HG02981 (cell line): ENCODE measurements around the gene CAD.
"Not testable (repeated sequence)": the region's sequence is repeated elsewhere in the genome, so short reads cannot be mapped to it uniquely, and the experiment has no call there.

Experiments used
- ATAC-seq: cut with Tn5 transposase; IDR thresholded peaks from one replicate; pipeline ENCODE4 v1.9.1; 2021; ENCODE audit warnings: mild to moderate bottlenecking, moderate library complexity; ENCODE audit not compliant: unreplicated experiment

Gene CAD

DNA sequence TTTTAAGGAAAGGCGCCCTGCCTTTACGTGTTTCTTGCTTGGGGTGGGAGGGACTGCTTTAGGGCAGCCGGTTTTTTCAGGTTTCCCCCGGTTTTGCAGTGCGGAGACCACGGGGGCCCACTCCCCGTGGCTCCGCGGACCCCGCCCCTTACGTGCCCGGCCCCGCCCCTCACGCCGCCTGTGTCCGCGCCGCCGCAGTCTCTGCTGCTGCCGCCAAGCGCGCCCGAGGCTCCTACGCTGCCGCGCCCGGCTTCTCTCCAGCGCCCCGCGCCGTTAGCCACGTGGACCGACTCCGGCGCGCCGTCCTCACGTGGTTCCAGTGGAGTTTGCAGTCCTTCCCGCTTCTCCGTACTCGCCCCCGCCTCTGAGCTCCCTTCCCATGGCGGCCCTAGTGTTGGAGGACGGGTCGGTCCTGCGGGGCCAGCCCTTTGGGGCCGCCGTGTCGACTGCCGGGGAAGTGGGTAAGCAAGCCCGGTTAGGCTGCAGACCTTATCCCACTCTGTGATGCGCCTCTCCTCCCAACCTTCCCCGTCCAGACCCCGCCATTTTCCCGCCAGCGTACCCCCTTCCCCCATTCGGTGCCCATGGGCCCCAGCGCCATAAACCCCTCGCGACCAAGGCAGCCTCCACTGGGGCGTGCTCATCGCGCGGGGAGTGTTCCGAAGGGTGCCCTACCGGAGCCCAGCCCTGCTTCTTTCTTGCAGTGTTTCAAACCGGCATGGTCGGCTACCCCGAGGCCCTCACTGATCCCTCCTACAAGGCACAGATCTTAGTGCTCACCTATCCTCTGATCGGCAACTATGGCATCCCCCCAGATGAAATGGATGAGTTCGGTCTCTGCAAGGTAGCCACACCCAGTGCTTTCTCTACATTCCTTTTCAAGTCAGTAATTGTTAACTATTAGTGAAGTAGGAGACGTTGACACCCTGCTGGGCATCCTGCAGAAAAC, at the start of gene CAD:
Gene CAD, plus strand, starts transcription at position 197 of the 949 bp plus-strand sequence. Its CDS starts 183 bp downstream, at position 380.
- peak; percentile 79 for ATAC-seq

DNA sequence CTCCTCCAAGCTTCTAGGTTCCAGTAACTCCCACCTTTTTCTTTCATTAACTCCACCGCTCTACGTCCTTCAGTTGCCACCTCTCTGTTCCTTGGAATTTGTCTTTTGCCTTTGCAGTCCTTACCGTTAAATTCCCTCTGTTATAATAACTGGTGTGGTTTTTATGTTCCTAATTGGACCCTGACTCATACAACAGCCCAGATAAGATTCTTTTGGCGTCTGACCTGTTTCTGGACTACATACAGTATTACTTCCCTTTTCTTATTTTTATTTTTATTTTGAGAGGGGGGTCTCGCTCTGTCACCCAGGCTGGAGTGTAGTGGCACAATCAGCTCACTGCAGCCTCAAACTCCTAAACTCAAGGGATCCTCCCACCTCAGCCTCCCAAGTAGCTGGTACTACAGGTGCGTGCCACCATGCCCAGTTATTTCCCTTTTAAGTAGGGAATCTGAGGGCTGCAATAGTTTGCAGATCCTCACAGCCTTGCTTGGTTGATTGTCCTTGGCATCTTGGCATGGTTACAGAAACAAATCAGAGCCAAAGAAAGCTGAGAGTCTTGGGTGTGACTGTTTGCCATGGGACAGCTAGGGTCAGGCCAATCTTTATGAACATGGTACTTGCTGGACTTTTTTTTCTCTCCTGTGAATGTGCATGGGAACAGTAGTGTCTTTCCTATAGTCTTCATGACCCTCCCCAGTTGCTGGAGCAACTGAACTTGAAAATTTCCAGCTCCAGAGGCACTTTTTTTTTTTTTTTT, 46.4 kb upstream of the CAD start:
- no peak for ATAC-seq

DNA sequence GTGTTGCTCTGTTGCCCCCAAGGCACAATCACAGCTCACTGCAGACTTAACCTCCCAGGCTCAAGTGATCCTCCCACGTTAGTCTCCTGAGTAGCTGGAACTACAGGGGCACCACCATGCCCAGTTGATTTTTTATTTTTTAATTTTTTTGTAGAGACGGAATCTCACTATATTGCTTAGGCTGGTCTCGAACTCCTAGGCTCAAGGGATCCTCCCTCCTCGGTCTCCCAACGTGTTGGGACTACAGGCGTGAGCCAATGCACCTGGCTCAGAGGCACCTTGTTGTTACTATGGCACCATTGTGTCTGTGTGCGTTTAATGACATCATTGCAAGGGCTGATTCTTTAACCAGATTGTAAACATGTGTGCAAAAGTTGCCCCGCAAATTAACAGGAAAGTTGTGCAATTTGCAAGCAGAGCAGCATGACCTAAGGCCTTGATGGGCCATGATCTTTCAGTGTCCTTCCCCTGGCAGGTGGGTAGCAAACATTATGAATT, 45.8 kb upstream of the CAD start:
- ATAC-seq, result no peak

DNA sequence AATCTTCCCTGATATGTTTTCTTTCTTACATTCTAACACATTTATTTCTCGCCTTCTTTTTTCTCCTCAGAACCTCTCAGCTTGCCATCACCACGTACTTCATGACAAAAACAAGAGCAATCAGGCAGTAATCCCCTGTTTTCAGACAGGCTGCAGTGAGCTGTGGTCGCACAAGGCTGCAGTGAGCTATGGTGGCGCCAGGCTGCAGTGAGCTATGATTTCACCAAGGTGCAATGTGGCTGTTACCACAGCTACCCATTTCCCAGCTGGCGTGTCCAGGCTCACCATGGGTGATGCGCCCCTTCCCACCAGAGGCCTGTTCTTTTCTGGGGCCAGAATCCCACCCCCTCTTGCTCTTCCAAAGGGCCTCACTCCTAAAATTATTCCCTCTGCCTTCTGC, 42.5 kb upstream of the CAD start:
- no peak for ATAC-seq

DNA sequence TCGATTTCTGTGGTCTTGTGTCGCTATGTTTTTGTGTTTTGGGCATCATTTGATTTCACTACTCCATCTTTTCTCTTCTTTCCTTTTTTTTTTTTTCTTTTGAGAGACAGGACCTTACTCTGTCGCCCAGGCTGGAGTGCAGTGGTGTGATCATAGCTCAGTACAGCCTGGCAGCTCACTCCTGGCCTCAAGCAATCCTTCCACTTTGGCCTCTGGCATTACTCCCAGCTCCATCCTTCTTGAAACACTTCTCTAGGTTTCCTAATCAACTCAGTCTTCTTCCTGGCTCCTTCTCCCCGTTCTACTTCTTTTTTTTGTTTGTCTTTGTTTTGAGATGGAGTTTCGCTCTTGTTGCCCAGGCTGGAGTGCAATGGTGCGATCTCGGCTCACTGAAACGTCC, 41.8 kb upstream of the CAD start:
- ATAC-seq, result no peak

DNA sequence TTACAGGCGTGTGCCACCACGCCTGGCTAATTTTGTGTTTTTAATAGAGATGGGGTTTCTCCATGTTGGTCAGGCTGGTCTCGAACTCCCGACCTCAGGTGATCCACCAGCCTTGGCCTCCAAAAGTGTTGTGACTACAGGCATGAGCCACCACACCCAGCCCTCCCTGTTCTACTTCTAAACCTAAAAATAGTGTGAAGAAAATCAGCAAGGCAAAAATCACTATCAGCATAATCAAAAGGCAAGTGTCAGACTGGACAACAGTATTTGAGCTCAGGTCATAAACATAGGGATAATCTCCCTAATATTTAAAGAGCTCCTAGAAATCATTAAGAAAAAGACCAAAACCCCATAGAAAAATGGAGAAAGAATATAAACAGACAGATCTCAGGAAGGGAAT, 41.4 kb upstream of the CAD start:
- not testable (repeated sequence) for ATAC-seq

DNA sequence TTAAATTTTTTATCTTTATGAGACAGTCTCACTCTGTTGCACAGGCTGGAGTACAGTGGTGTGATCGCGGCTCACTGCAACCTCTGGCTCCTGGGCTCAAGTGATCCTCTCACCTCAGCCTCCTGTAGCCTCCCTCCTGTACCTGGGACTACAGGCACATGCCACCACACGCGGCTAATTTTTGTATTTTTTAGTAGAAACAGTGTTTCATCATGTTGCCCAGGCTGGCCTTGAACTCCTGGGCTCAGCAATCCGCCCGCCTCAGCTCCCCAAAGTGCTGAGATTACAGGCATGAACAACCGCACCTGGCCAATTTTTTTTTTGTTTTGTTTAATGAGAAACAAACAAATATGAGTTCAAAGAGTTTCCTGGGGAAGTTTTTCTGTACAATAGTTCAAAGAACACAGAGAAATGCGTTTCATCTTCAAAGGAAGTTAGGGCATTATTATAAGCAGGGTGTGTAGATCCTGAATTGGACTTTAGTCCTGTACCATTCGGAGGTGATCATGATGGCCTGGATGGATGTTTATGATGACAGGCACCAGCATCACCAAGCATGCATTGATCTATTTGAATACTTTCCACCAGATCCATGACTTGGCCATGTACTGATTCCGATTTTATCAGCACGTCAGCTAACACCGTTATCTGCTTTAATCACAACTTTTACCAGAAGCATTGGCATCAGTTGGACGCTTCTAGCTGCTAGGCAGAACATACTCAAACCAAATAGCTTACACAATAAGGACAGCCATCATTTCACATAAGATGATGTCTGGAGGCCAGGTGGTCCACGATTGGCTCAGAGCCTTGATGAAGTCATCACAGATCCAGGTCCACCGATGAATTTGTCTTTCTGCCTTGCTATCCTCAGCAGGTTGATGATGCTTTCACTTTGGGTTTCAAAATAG, 39.5 kb upstream of the CAD start:
- ATAC-seq, result no peak

DNA sequence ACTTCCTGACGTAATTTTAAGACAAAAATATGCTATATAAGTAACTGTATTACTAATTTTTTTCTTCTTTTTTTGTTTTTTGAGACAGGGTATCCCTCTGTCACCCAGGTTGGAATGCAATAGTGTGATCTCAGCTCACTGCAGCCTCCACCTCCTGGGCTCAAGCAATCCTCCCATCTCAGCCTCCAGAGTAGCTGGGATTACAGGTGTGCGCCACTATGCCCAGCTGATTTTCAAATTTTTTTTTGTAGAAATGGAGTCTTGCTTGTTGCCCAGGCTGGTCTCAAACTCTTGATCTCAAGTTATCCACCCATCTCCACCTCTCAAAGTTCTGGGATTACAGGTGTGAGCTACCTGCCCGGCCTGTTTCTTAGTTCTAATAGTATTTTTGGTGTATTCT, 38.7 kb upstream of the CAD start:
- ATAC-seq, result no peak

DNA sequence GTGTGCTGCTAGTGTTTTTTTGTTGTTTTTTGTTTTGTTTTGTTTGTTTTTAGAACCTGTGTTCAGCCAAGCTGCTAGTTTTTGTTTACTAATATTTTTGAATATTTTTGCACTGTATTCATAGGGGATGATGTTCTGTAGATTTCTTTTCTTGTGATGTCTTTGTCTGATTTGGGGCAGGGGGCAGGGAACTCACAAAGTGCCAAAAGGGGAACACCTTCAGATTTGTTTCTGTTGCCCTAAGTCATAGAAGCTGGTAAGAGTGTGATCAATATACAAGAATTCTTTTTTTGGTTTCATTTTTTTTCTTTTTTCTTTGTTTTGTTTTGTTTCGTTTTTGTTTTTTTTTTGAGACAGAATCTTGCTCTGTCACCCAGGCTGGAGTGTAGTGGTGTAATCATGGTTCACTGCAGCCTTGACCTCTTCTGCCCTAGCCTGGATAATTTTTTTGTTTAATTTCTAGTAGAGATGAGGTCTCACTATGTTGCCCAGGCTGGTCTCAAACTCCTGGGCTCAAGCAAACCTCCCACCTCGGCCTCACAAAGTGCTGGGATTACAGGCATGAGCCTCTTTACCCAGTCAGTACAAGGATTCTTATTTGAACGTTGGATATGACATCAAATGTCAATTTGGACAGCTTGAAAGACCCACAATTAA, 37.7 kb upstream of the CAD start:
- no peak for ATAC-seq

- no peak for ATAC-seq
Measured at GRCh38 chr2:27182346-27182745, 34.8 kb upstream of the CAD start.

DNA sequence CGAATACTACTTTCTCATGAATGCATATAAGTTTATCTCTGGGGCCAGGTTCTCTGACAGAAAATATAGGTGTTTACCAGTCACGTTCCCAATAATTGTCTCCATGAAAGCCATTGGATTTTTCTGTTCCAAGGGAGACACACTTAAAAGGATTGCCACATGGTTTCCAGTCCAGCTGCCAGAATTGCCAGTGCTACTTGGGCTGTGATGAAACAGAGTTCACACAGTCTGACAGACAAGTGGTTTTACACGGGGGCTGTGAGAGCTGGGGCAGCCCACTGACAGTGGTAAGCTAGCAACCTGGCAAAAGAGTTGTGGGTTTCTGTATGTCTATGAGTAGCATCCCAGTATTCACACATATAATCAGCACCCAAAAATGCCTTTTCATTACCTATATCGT, 33.1 kb upstream of the CAD start:
- ATAC-seq, result no peak

GRCh38 chr2:27185331-27186026, 31.7 kb upstream of the CAD start:
- ATAC-seq, result no peak

- ATAC-seq, result no peak
Measured at GRCh38 chr2:27186613-27187345, 30.4 kb upstream of the CAD start.

DNA sequence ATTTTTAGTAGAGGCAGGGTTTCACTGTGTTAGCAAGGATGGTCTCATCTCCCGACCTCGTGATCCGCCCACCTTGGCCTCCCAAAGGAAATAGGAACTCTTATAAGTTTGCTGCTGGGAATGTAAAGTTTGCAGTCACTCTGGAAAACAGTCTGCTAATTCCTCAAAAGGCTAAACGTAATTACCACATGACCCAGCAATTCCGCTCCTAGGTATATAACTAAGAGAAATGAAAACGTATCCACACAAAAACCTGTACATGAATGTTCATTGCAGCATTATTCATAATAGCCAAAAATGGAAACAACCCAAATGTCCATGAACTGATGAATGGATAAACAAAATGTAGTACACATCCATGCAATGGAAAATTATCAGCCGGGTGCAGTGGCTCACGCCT, 27.2 kb upstream of the CAD start:
- no peak for ATAC-seq

DNA sequence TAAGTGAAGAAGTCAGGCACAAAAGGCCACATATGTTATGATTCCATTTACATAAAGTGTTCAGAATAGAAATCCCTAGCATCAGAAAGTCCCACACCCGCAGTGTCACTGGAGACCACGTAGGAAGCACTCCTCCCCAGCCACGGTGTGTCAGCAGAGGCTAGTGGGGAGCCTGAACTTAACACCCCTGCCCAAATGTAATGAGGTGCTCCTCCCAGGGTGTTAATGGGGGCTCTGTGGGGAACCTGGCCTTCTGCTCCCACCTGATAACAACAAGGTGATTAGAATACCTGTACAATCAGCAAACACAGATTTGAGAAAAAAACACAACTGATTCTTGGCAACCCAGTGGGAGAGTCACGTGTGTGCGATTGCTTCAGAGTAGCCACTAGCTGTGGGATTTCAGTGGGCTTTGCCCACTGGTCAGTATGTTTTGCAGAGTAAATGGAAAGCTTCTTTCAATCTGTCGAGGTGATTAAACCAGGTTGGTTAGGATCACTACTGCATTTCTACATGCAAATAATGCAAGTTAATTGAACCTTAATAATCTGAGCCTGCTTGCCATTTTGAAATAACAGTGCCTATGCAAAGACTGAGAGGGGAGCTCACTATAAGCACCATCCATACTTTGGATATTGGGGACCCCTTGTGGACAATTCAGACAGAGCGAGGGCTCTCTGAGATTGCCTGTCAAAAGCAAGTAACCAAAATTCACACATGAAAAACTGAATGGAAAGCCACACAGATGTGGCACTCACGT, 25.9 kb upstream of the CAD start:
- ATAC-seq, result no peak

GRCh38 chr2:27194538-27195354, 22.4 kb upstream of the CAD start:
- ATAC-seq, result no peak

GRCh38 chr2:27195799-27196198, 21.4 kb upstream of the CAD start:
- not testable (repeated sequence) for ATAC-seq
